ENCODE measurements around the gene MAGEF1. TPM values are rescaled to one million over a fixed set of nuclear protein-coding genes. Genes with fewer than 3 reads are reported as not detected.

The MAGEF1 gene
- total and polyA plus RNA-seq, 2 of the 13 experiments (the other 11 are each of a cell fraction or from before 2014, with no cell fraction given), result 26.0 to 62.4 TPM

GRCh38 chr3:184742676-184743135 lies 30.8 kb upstream of the MAGEF1 start (continued):
- no peak for TF ChIP-seq ETS1 (CRISPR knock-in tag; IDR thresholded peaks at IDR 0.05)
- TF ChIP-seq MAFK (conservative IDR thresholded peaks at IDR 0.05 in 1 of 2, IDR thresholded peaks at IDR 0.05 in 1 of 2; ENCODE audit: low read length in 2 of 2), result no peak
- TF ChIP-seq SIN3B (IDR thresholded peaks at IDR 0.05; ENCODE audit: low read length), result no peak
- TF ChIP-seq ZFAT (CRISPR knock-in tag; conservative IDR thresholded peaks at IDR 0.05), result no peak
- TF ChIP-seq TERF1 (CRISPR knock-in tag; IDR thresholded peaks at IDR 0.05), result no peak
- TF ChIP-seq ZNF138 (CRISPR knock-in tag; IDR thresholded peaks at IDR 0.05; ENCODE audit: low read depth), result no peak
- TF ChIP-seq GTF3A (CRISPR knock-in tag; conservative IDR thresholded peaks at IDR 0.05), result no peak
- no peak for TF ChIP-seq IRF2 (CRISPR knock-in tag; IDR thresholded peaks at IDR 0.05)
- TF ChIP-seq DR1 (CRISPR knock-in tag; IDR thresholded peaks at IDR 0.05), result no peak
- no peak for TF ChIP-seq ZNF451 (CRISPR knock-in tag; IDR thresholded peaks at IDR 0.05)
- TF ChIP-seq ZNF468 (CRISPR knock-in tag; IDR thresholded peaks at IDR 0.05), result no peak
